HCT116 (cell line): ENCODE measurements around the gene GPR75. TPM values are rescaled to one million over a fixed set of nuclear protein-coding genes. Genes with fewer than 3 reads are reported as not detected.

Source experiments
- ATAC-seq: fragments of 200-7000 bp; cut with Tn5 transposase; 2 replicates; pipeline ENCODE4 v1.9.1; 2020; ENCODE audit warnings: mild to moderate bottlenecking, moderate library complexity
- BruUV-seq: library from RNA; stranded (reverse); fragments of 400-500 nt; replicated peaks from 2 replicates; lab custom pipeline; 2021; lab: Mats Ljungman, UMichigan
- CTCF ChIA-PET: fragments of 300-600 bp; sonication (Branson Sonifier 250); formaldehyde crosslinking; loops from one replicate; lab custom pipeline; 2021; ENCODE audit warnings: antibody characterized with exemption; lab: Charles Lee
- POLR2A ChIA-PET: fragments of 300-600, 350-600 bp; sonication (Branson Sonifier 250); formaldehyde crosslinking; loops from one replicate; lab custom pipeline; 2021; ENCODE audit warnings: antibody characterized with exemption; lab: Charles Lee
- RAD21 ChIA-PET, 2 experiments: fragments of 300-600 bp; sonication (Branson Sonifier 250); formaldehyde crosslinking; loops; one replicate each; lab custom pipeline; 2023; ENCODE audit warnings: low total read pairs in 2 of 2; ENCODE audit not compliant: uncharacterized antibody in 2 of 2, unreplicated experiment in 2 of 2, low non-redundant PET in 1 of 2; lab: Charles Lee
- DNase-seq: peaks from one replicate; pipeline ENCODE4 v3.0.0-alpha.2; 2010; ENCODE audit warnings: low read depth, low spot score
- H2AFZ ChIP-seq: fragments of 200-600 bp; shearing (Covaris generic), sonication (generic); 2 replicates; pipeline ENCODE4 v1.6.1; 2017; ENCODE audit warnings: low read depth, mixed run types, mixed read lengths, antibody characterized with exemption, low read length; ENCODE audit not compliant: poor library complexity, severe bottlenecking
- H3K27ac ChIP-seq: 2 replicates; pipeline ENCODE4 v1.5.1; 2012; ENCODE audit warnings: low read depth, low read length
- H3K27me3 ChIP-seq: fragments of 200-600 bp; sonication (generic); 2 replicates; pipeline ENCODE4 v1.6.1; 2016; ENCODE audit warnings: mixed run types, low read length, mixed read lengths; ENCODE audit not compliant: insufficient read depth
- H3K36me3 ChIP-seq, 2 experiments: fragments of 200-500 bp in 1 of 2; fragments of 200-600 bp in 1 of 2; sonication (Bioruptor generic) in 1 of 2; sonication (generic) in 1 of 2; 2 replicates each; pipeline versions ENCODE4 v1.5.1 to v1.6.1; 2014 to 2016; ENCODE audit warnings: low read length in 2 of 2, inconsistent platforms in 1 of 2, mixed read lengths in 1 of 2, mixed run types in 1 of 2; ENCODE audit not compliant: insufficient read depth in 2 of 2, control insufficient read depth in 1 of 2
- H3K4me1 ChIP-seq, 2 experiments: fragments of 200-600 bp in 1 of 2; sonication (generic) in 1 of 2; 2 replicates each; pipeline versions ENCODE4 v1.5.1 to v1.6.1; 2012 to 2017; ENCODE audit warnings: low read length in 2 of 2, inconsistent platforms in 1 of 2, mild to moderate bottlenecking in 1 of 2, mixed read lengths in 1 of 2, mixed run types in 1 of 2, moderate library complexity in 1 of 2; ENCODE audit not compliant: insufficient read depth in 2 of 2, control insufficient read depth in 1 of 2
- H3K4me2 ChIP-seq: fragments of 200-600 bp; sonication (generic); 2 replicates; pipeline ENCODE4 v1.6.1; 2017; ENCODE audit warnings: mixed run types, low read length, mixed read lengths
- H3K4me3 ChIP-seq, 2 experiments: fragments of 200-600 bp in 1 of 2; sonication (generic) in 1 of 2; replicated peaks in 1 of 2; 2 replicates each; pipeline ENCODE4 v1.5.1; 2011 to 2016; ENCODE audit warnings: low read length in 2 of 2, control low read depth in 1 of 2, low read depth in 1 of 2, mild to moderate bottlenecking in 1 of 2, mixed read lengths in 1 of 2, mixed run types in 1 of 2
- H3K79me2 ChIP-seq: fragments of 200-600 bp; sonication (generic); 2 replicates; pipeline ENCODE4 v1.6.1; 2017; ENCODE audit warnings: mild to moderate bottlenecking, mixed run types, low read length, moderate library complexity, mixed read lengths; ENCODE audit not compliant: insufficient read depth
- H3K9ac ChIP-seq: fragments of 200-600 bp; sonication (generic); 2 replicates; pipeline ENCODE4 v1.6.1; 2016; ENCODE audit warnings: low read length, mixed read lengths
- H3K9me2 ChIP-seq: fragments of 200-600 bp; sonication (generic), shearing (Covaris generic); 2 replicates; pipeline ENCODE4 v1.6.1; 2017; ENCODE audit warnings: mixed run types, mild to moderate bottlenecking, moderate library complexity; ENCODE audit not compliant: insufficient read depth
- H3K9me3 ChIP-seq, 2 experiments: fragments of 200-500 bp in 1 of 2; fragments of 200-600 bp in 1 of 2; sonication (Bioruptor generic) in 1 of 2; sonication (generic) in 1 of 2; 2 replicates each; pipeline ENCODE4 v1.6.1; 2014 to 2017; ENCODE audit warnings: low read length in 2 of 2, mixed read lengths in 2 of 2, inconsistent platforms in 1 of 2, low read depth in 1 of 2, mild to moderate bottlenecking in 1 of 2, mixed run types in 1 of 2, moderate library complexity in 1 of 2; ENCODE audit not compliant: control insufficient read depth in 1 of 2, insufficient read depth in 1 of 2
- H4K20me1 ChIP-seq: fragments of 200-600 bp; sonication (generic), shearing (Covaris generic); 2 replicates; pipeline ENCODE4 v1.6.1; 2017; ENCODE audit warnings: mixed run types, mild to moderate bottlenecking, moderate library complexity; ENCODE audit not compliant: insufficient read depth
- ATF3 ChIP-seq: IDR thresholded peaks from 2 replicates; pipeline ENCODE4 v1.6.1; 2012
- CBX3 ChIP-seq: IDR thresholded peaks from 2 replicates; pipeline ENCODE4 v1.6.1; 2012; ENCODE audit warnings: low read depth
- CTCF ChIP-seq, 3 experiments: fragments of 200-600 bp in 1 of 3; sonication (generic) in 1 of 3; IDR thresholded peaks in 2 of 3; conservative IDR thresholded peaks in 1 of 3; 2 replicates each; pipeline ENCODE4 v1.5.1; 2012 to 2017; ENCODE audit warnings: low read depth in 2 of 3, low read length in 2 of 3, antibody characterized with exemption in 1 of 3, borderline replicate concordance in 1 of 3, control low read depth in 1 of 3, mild to moderate bottlenecking in 1 of 3, mixed read lengths in 1 of 3, mixed run types in 1 of 3, moderate library complexity in 1 of 3; ENCODE audit not compliant: insufficient read depth in 1 of 3
- EZH2 ChIP-seq: fragments of 200-600 bp; sonication (generic); IDR thresholded peaks from 2 replicates; pipeline ENCODE4 v1.6.1; 2017; ENCODE audit warnings: antibody characterized with exemption, mixed run types
- EZH2phosphoT487 ChIP-seq: fragments of 200-600 bp; IDR thresholded peaks from 2 replicates; pipeline ENCODE4 v1.6.1; 2018; ENCODE audit warnings: antibody characterized with exemption, borderline replicate concordance
- FOSL1 ChIP-seq: IDR thresholded peaks from 2 replicates; pipeline ENCODE4 v1.6.1; 2012; ENCODE audit warnings: low read depth
- JUND ChIP-seq: IDR thresholded peaks from 2 replicates; pipeline ENCODE4 v1.6.1; 2012
- REST ChIP-seq: IDR thresholded peaks from 2 replicates; pipeline ENCODE4 v1.6.1; 2012; ENCODE audit warnings: low read depth
- SIN3A ChIP-seq: IDR thresholded peaks from 2 replicates; pipeline ENCODE4 v1.6.1; 2012; ENCODE audit warnings: low read depth
- SP1 ChIP-seq: IDR thresholded peaks from 2 replicates; pipeline ENCODE4 v1.6.1; 2012; ENCODE audit warnings: low read depth
- SRF ChIP-seq: IDR thresholded peaks from 2 replicates; pipeline ENCODE4 v1.6.1; 2012; ENCODE audit warnings: low read depth
- TCF7L2 ChIP-seq: IDR thresholded peaks from 2 replicates; pipeline ENCODE4 v1.7.0; 2011; ENCODE audit warnings: borderline replicate concordance, inconsistent platforms; ENCODE audit not compliant: insufficient read depth, insufficient read length; ENCODE audit errors: extremely low read depth
- ZBTB33 ChIP-seq: IDR thresholded peaks from 2 replicates; pipeline ENCODE4 v1.6.1; 2011; ENCODE audit warnings: mild to moderate bottlenecking, low read length, moderate library complexity; ENCODE audit not compliant: insufficient replicate concordance; ENCODE audit errors: extremely low read depth
- intact Hi-C: fragments of 100-400 bp; cut with micrococcal nuclease; formaldehyde crosslinking; loops from 2 replicates; pipeline ENCODE4 v1.10.0; 2022
- total RNA-seq: library from RNA; stranded (reverse); gene quantifications from one replicate; pipeline ENCODE4 v1.2.1, GENCODE V29; 2021; ENCODE audit not compliant: unreplicated experiment

The GPR75 gene
- total RNA-seq, 1 experiment from 2014 or later = 1.2 TPM

GRCh38 chr2:53818854-53819435, 40.8 kb downstream of the GPR75 start (continued):
- TF ChIP-seq TCF7L2 (no peak), CTCF (IDR thresholded peaks at IDR 0.05 in 2 of 3, conservative IDR thresholded peaks at IDR 0.05 in 1 of 3; ENCODE audit: borderline replicate concordance in 1 of 3, insufficient read depth in 1 of 3, low read depth in 2 of 3, low read length in 2 of 3) (no peak), CBX3 (no peak), JUND (no peak), EZH2 (no peak)

- intact Hi-C loops = no loop called here
- TF ChIP-seq EZH2 (no peak), ATF3 (no peak), FOSL1 (no peak), EZH2phosphoT487 (no peak), SRF (no peak), SIN3A (no peak), TCF7L2 (no peak), JUND (no peak), SP1 (no peak), ZBTB33 (no peak), REST (no peak)
- Histone ChIP-seq H3K27me3 (no peaks in the 10 kb centered on the region), H3K9me2 (no peaks in the 10 kb centered on the region), H3K4me1 (no peaks in the 10 kb centered on the region), H3K4me2 (no peak overlapping the region), H3K27ac (no peak overlapping the region), H3K4me3 (no peak overlapping the region), H4K20me1 (no peaks in the 10 kb centered on the region), H3K36me3 (peaks cover 6 to 13% of the 10 kb centered on the region in 2 experiments; a peak in 3 of 4 replicates), H2AFZ (no peak overlapping the region), H3K79me2 (no peaks in the 10 kb centered on the region), H3K9me3 (no peaks in the 10 kb centered on the region), H3K9ac (no peak overlapping the region)
- ChIA-PET POLR2A (no interaction called here), RAD21 (no interaction called here), CTCF (no interaction called here)
- BruUV-seq = no TSS peak
- ATAC-seq = no peak
- no peak for DNase-seq
These were observed 46.6 kb downstream of the GPR75 start for GRCh38 chr2:53813151-53813550.
